ENCODE measurements around the gene EDDM3A.

DNA sequence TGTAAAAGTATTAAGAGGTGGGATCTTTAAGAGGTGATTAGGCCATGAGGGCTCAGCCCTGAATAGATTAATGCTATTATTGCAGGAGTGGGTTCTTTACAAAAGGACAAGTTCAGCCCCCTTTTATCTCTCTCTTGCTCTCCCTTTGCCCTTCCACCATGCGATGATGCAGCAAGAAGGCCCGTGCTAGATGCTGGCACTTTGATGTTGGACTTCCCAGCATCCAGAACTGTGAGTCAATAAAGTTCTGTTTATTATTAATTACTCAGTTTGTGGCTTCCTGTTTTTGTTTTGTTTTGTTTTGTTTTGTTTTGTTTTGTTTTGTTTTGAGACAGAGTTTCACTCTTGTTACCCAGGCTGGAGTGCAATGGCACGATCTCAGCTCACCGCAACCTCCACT, 46.9 kb downstream of the EDDM3A start:
- TF ChIP-seq, protein P1, sequence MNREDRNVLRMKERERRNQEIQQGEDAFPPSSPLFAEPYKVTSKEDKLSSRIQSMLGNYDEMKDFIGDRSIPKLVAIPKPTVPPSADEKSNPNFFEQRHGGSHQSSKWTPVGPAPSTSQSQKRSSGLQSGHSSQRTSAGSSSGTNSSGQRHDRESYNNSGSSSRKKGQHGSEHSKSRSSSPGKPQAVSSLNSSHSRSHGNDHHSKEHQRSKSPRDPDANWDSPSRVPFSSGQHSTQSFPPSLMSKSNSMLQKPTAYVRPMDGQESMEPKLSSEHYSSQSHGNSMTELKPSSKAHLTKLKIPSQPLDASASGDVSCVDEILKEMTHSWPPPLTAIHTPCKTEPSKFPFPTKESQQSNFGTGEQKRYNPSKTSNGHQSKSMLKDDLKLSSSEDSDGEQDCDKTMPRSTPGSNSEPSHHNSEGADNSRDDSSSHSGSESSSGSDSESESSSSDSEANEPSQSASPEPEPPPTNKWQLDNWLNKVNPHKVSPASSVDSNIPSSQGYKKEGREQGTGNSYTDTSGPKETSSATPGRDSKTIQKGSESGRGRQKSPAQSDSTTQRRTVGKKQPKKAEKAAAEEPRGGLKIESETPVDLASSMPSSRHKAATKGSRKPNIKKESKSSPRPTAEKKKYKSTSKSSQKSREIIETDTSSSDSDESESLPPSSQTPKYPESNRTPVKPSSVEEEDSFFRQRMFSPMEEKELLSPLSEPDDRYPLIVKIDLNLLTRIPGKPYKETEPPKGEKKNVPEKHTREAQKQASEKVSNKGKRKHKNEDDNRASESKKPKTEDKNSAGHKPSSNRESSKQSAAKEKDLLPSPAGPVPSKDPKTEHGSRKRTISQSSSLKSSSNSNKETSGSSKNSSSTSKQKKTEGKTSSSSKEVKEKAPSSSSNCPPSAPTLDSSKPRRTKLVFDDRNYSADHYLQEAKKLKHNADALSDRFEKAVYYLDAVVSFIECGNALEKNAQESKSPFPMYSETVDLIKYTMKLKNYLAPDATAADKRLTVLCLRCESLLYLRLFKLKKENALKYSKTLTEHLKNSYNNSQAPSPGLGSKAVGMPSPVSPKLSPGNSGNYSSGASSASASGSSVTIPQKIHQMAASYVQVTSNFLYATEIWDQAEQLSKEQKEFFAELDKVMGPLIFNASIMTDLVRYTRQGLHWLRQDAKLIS (CRISPR knock-in tag; IDR thresholded peaks at IDR 0.05): no peak
- TF ChIP-seq, protein P2, sequence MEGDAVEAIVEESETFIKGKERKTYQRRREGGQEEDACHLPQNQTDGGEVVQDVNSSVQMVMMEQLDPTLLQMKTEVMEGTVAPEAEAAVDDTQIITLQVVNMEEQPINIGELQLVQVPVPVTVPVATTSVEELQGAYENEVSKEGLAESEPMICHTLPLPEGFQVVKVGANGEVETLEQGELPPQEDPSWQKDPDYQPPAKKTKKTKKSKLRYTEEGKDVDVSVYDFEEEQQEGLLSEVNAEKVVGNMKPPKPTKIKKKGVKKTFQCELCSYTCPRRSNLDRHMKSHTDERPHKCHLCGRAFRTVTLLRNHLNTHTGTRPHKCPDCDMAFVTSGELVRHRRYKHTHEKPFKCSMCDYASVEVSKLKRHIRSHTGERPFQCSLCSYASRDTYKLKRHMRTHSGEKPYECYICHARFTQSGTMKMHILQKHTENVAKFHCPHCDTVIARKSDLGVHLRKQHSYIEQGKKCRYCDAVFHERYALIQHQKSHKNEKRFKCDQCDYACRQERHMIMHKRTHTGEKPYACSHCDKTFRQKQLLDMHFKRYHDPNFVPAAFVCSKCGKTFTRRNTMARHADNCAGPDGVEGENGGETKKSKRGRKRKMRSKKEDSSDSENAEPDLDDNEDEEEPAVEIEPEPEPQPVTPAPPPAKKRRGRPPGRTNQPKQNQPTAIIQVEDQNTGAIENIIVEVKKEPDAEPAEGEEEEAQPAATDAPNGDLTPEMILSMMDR (CRISPR knock-in tag; IDR thresholded peaks at IDR 0.05): no peak
